Loucy (cell line): ENCODE measurements around the gene ATXN7L2.

Experiments used
- EZH2phosphoT487 ChIP-seq: fragments of 200-600 bp; IDR thresholded peaks from 2 replicates; pipeline ENCODE4 v1.6.1; 2018; ENCODE audit warnings: antibody characterized with exemption, mild to moderate bottlenecking, moderate library complexity, borderline replicate concordance
- TF ChIP-seq, protein P1 (sequence below): fragments of 200-600 bp; sonication (generic); conservative IDR thresholded peaks from 2 replicates; pipeline ENCODE4 v1.5.1; 2014; ENCODE audit warnings: mild to moderate bottlenecking, antibody characterized with exemption, low read length

DNA sequence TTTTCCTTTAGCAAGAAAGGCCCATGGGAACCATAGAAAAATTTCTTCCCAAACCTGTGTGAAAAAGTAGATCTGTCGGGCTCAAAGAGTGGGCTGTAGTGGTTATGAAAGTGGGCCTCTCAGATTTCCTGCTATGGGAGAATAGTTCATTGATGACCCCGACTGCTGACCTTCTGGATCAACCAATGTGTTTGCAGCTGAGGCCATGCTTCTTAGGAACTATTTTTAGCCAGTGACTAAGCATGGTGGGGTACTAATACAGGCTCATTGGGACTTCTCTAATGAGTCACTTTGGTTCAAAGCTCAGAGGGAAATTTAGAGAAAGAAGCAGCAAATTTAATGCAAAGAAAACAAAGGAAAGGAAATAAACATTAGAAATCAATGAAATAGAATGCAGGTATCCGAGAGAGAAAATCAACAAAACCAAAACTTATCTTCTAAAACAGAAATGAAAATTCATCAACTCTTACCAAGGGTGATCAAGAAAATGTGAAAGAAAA, 44.9 kb upstream of the ATXN7L2 start:
- TF ChIP-seq, protein P1, sequence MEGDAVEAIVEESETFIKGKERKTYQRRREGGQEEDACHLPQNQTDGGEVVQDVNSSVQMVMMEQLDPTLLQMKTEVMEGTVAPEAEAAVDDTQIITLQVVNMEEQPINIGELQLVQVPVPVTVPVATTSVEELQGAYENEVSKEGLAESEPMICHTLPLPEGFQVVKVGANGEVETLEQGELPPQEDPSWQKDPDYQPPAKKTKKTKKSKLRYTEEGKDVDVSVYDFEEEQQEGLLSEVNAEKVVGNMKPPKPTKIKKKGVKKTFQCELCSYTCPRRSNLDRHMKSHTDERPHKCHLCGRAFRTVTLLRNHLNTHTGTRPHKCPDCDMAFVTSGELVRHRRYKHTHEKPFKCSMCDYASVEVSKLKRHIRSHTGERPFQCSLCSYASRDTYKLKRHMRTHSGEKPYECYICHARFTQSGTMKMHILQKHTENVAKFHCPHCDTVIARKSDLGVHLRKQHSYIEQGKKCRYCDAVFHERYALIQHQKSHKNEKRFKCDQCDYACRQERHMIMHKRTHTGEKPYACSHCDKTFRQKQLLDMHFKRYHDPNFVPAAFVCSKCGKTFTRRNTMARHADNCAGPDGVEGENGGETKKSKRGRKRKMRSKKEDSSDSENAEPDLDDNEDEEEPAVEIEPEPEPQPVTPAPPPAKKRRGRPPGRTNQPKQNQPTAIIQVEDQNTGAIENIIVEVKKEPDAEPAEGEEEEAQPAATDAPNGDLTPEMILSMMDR, result no peak
- no peak for TF ChIP-seq EZH2phosphoT487
